Prostate gland (tissue), 2 donors: ENCODE measurements around the gene DHPS.

ENCODE experiments used
- CTCF ChIP-seq, 4 experiments: fragments of 200-600 bp in 2 of 4; fragments of 450-650 bp in 2 of 4; sonication (generic) in 2 of 4; IDR thresholded peaks; 1 replicate in 3 of 4; 2 replicates in 1 of 4; pipeline ENCODE4 v1.5.1; 2016 to 2019; ENCODE audit warnings: antibody characterized with exemption in 4 of 4, mild to moderate bottlenecking in 2 of 4, moderate library complexity in 2 of 4
- POLR2AphosphoS5 ChIP-seq: sonication (generic); formaldehyde crosslinking; IDR thresholded peaks from one replicate; pipeline ENCODE4 v1.6.1; 2017; ENCODE audit warnings: antibody characterized with exemption

GRCh38 chr19:12727745-12728433, 46.2 kb upstream of the DHPS start:
- no peak for TF ChIP-seq POLR2AphosphoS5
- TF ChIP-seq CTCF (IDR thresholded peaks at IDR 0.05): no peak
